Heart right ventricle (tissue), 16 donors: ENCODE results near the gene PTH2. TPM values are rescaled to one million over a fixed set of nuclear protein-coding genes. Genes with fewer than 3 reads are reported as not detected.

ENCODE experiments used
- ATAC-seq, 8 donors: fragments of 200-7000 bp; cut with Tn5 transposase; one replicate each; pipeline ENCODE4 v1.9.1; 2020; ENCODE audit warnings: mild to moderate bottlenecking in 8 of 8, moderate library complexity in 8 of 8, moderate number of reproducible peaks in 1 of 8
- DNase-seq, 2 donors: peaks; one replicate each; pipeline ENCODE4 v3.0.0-alpha.2; 2020
- H3K27ac ChIP-seq, 10 donors: fragments of 200-600 bp; sonication (generic) in 2 of 10; one replicate each; pipeline versions ENCODE4 v1.5.0 to v1.8.0; 2020 to 2022; ENCODE audit warnings: mild to moderate bottlenecking in 3 of 10
- H3K27me3 ChIP-seq, 7 donors: fragments of 200-600 bp; one replicate each; pipeline ENCODE4 v1.8.0; 2021 to 2022; ENCODE audit warnings: mild to moderate bottlenecking in 2 of 7
- H3K36me3 ChIP-seq, 9 donors: fragments of 200-600 bp; sonication (generic) in 1 of 9; one replicate each; pipeline versions ENCODE4 v1.5.0 to v1.8.0; 2020 to 2022; ENCODE audit warnings: mild to moderate bottlenecking in 2 of 9
- H3K4me1 ChIP-seq, 9 donors: fragments of 200-600 bp; sonication (generic) in 1 of 9; one replicate each; pipeline versions ENCODE4 v1.5.0 to v1.8.0; 2020 to 2022; ENCODE audit warnings: mild to moderate bottlenecking in 4 of 9
- H3K4me3 ChIP-seq, 10 donors: fragments of 200-600 bp; sonication (generic) in 2 of 10; one replicate each; pipeline versions ENCODE4 v1.5.0 to v1.8.0; 2020 to 2022; ENCODE audit warnings: mild to moderate bottlenecking in 7 of 10, moderate library complexity in 2 of 10
- H3K9me3 ChIP-seq, 11 donors: fragments of 200-600 bp in 10 of 11; sonication (generic) in 2 of 11; one replicate each; pipeline versions ENCODE4 v1.5.0 to v1.8.0; 2013 to 2022; ENCODE audit warnings: mild to moderate bottlenecking in 2 of 11, control low read depth in 1 of 11, moderate library complexity in 1 of 11
- CTCF ChIP-seq, 9 donors: fragments of 200-600 bp; sonication (generic) in 2 of 9; IDR thresholded peaks; one replicate each; pipeline versions ENCODE4 v1.5.0 to v1.8.0; 2021 to 2022; ENCODE audit warnings: antibody characterized with exemption in 9 of 9, mild to moderate bottlenecking in 5 of 9, moderate library complexity in 1 of 9
- WGBS, 2 donors: extraction: QIAGEN DNeasy Blood & Tissue Kit; methylation state at CpG; one replicate each; pipeline ENCODE4 v1.1.7; 2013; ENCODE audit warnings: inconsistent platforms in 1 of 2; 5-methylcytosine and 5-hydroxymethylcytosine counted together
- intact Hi-C, 10 donors: fragments of 100-400 bp; cut with DNase I; formaldehyde crosslinking; loops; one replicate each; pipeline versions ENCODE4 v1.11.1 to v1.14.2; 2022
- polyA plus RNA-seq, 2 donors: library from polyadenylated mRNA; stranded (reverse); fragments of 200-250 nt; gene quantifications; one replicate each; pipeline ENCODE4 v1.2.3, GENCODE V29; 2013
- total RNA-seq, 10 donors: library from RNA; stranded (reverse); fragmentation: NEBNext Ultra II Directional in 3 of 10; extraction: Animal tissue kit (Norgen Biotek cat#: 25700) in 3 of 10; gene quantifications; one replicate each; pipeline versions ENCODE4 v1.2.1 to v1.2.4, GENCODE V29; 2021 to 2023
- donor health status: Arrhythmogenic right ventricular cardiomyopathy.
- donor health status: ischemic (EF 13 %, LVEDD 7.1; RV severe dilation, severe dysfunction).
- donor health status: healthy with polysubstance abuse.
- donor health status: DM: no; HTN: yes; CAD: no.
- donor health status: DM: no; HTN: no; CAD: no.
- donor health status: ischemic (EF 25% LVEDD 6.9; RV normal size, moderate dysfunction).
- donor health status: ischemic (EF 25% LVEDD 5.7; RV mildly dilated, moderate dysfunction).
- donor health status: healthy.
- donor health status: DM: yes; HTN: yes; CAD: no.
- donor health status: Ischemic cardiomyopathy.
- donor health status: ischemic (EF 35%, LVEDD 5.7; RV mildly dilated, moderate dysfunction).
- donor health status: nonischemic (EF 11% LVEDD 7.7; RV severe dilation, severe dysfunction).
- donor health status: DM: yes; HTN: yes; CAD: no.
- donor health status: PGD.
- donor health status: ischemic (EF 29% LVEDD 5.4; RV normal size, mild dysfunction).
- donor health status: nonischemic (EF 23%, LVEDD 6.1; RV moderate dilation, normal function).

Gene PTH2
- total and polyA plus RNA-seq, 12 donors = not detected

- Histone ChIP-seq H3K4me3 (no peak overlapping the region), H3K36me3 (no peaks in the 10 kb centered on the region), H3K27me3 (peaks cover 20 to 100% (median 99%) of the 10 kb centered on the region in 7 donors), H3K4me1 (peaks cover 0 to 16% (median 9%) of the 10 kb centered on the region in 9 donors), H3K9me3 (no peaks in the 10 kb centered on the region), H3K27ac (no peak overlapping the region)
- no peak for DNase-seq
- 74 to 77% methylated on average over 9 of the region's 9 CpGs for WGBS, 2 donors
- intact Hi-C loops = no loop called here
- no peak for ATAC-seq
- no peak for TF ChIP-seq CTCF (IDR thresholded peaks at IDR 0.05)
Observed at GRCh38 chr19:49430172-49430677, 7.0 kb upstream of the PTH2 start.

- Histone ChIP-seq H3K36me3 (no peaks in the 10 kb centered on the region), H3K4me1 (peaks cover under 1 to 16% (median 11%) of the 10 kb centered on the region in 9 donors), H3K27me3 (peaks cover 20 to 100% (median 98%) of the 10 kb centered on the region in 7 donors), H3K4me3 (no peak overlapping the region), H3K27ac (no peak overlapping the region), H3K9me3 (no peaks in the 10 kb centered on the region)
- intact Hi-C loops = no loop called here
- ATAC-seq (no peak), DNase-seq (no peak)
- no peak for TF ChIP-seq CTCF (IDR thresholded peaks at IDR 0.05)
- WGBS, 2 donors = 8 to 12% methylated on average over 27 to 29 of the region's 29 CpGs
Observed at GRCh38 chr19:49428547-49429451, 5.6 kb upstream of the PTH2 start.

- H3K4me3 ChIP-seq = no peak overlapping the region
- 1 to 2% methylated on average over 45 of the region's 45 CpGs for WGBS, 2 donors
- H3K27ac ChIP-seq = no peak overlapping the region
- DNase-seq = no peak
- peaks cover 7 to 24% (median 19%) of the 10 kb centered on the region in 9 donors for H3K4me1 ChIP-seq
- no peaks in the 10 kb centered on the region for H3K9me3 ChIP-seq
- intact Hi-C loops = no loop called here
- peaks cover 19 to 100% (median 98%) of the 10 kb centered on the region in 7 donors for H3K27me3 ChIP-seq
- H3K36me3 ChIP-seq = no peaks in the 10 kb centered on the region
- TF ChIP-seq CTCF (IDR thresholded peaks at IDR 0.05) = no peak
- no peak for ATAC-seq
Observed at GRCh38 chr19:49427855-49428546, 4.8 kb upstream of the PTH2 start.

GRCh38 chr19:49427339-49427738 is 4.1 kb upstream of the PTH2 start:
- ATAC-seq (no peak), DNase-seq (no peak)
- no peak for TF ChIP-seq CTCF (IDR thresholded peaks at IDR 0.05)
- Histone ChIP-seq H3K36me3 (no peaks in the 10 kb centered on the region), H3K9me3 (no peaks in the 10 kb centered on the region), H3K4me1 (peaks cover 7 to 31% (median 26%) of the 10 kb centered on the region in 9 donors), H3K4me3 (no peak overlapping the region), H3K27ac (no peak overlapping the region), H3K27me3 (peaks cover 12 to 100% (median 98%) of the 10 kb centered on the region in 7 donors)
- 57 to 59% methylated on average over 12 of the region's 12 CpGs for WGBS, 2 donors
- intact Hi-C loops = no loop called here
